ENCODE results near the gene SS18.

Gene SS18

GRCh38 chr18:25992566-25992965 is 97.8 kb downstream of the SS18 start:
- no peak for DNase-seq

- DNase-seq: no peak
Measured at GRCh38 chr18:25990473-25990872, 99.9 kb downstream of the SS18 start.

- no peak for DNase-seq
Measured at GRCh38 chr18:25985707-25986394, 104.6 kb downstream of the SS18 start.

- DNase-seq: no peak
Measured at GRCh38 chr18:25983730-25984129, 106.7 kb downstream of the SS18 start.

- DNase-seq: no peak
Measured at GRCh38 chr18:25982961-25983360, 107.5 kb downstream of the SS18 start.

GRCh38 chr18:25982153-25982552 is 108.3 kb downstream of the SS18 start:
- no peak for DNase-seq

- DNase-seq: no peak
Measured at GRCh38 chr18:25979369-25980040, 110.9 kb downstream of the SS18 start.

- no peak for DNase-seq
Measured at GRCh38 chr18:25976554-25976953, 113.9 kb downstream of the SS18 start.

GRCh38 chr18:25974630-25975077 is 115.8 kb downstream of the SS18 start:
- no peak for DNase-seq
